Right lobe of liver (tissue), 6 donors: ENCODE results near the gene KIF3B. TPM values are rescaled to one million over a fixed set of nuclear protein-coding genes. Genes with fewer than 3 reads are reported as not detected.
A peak's percentile ranks its signal among the peaks of the same experiment; 100 is the strongest.

Source experiments
- ATAC-seq, 4 donors: fragments of 200-7000 bp; cut with Tn5 transposase; one replicate each; pipeline ENCODE4 v1.9.1; 2020; ENCODE audit warnings: mild to moderate bottlenecking in 4 of 4, moderate library complexity in 4 of 4
- DNase-seq, 3 donors: peaks; one replicate each; pipeline ENCODE4 v3.0.0-alpha.2; 2020
- H3K27ac ChIP-seq, 3 donors: fragments of 200-600 bp; one replicate each; pipeline ENCODE4 v1.8.0; 2022
- H3K27me3 ChIP-seq, 2 donors: fragments of 200-600 bp; one replicate each; pipeline ENCODE4 v1.8.0; 2022
- H3K36me3 ChIP-seq, 4 donors: fragments of 200-600 bp; sonication (generic) in 1 of 4; one replicate each; pipeline versions ENCODE4 v1.5.1 to v1.8.0; 2017 to 2022; ENCODE audit warnings: control low read depth in 1 of 4
- H3K4me1 ChIP-seq, 4 donors: fragments of 200-600 bp; sonication (generic) in 1 of 4; one replicate each; pipeline versions ENCODE4 v1.5.1 to v1.8.0; 2017 to 2022; ENCODE audit warnings: control low read depth in 1 of 4
- H3K4me3 ChIP-seq, 3 donors: fragments of 200-600 bp; one replicate each; pipeline ENCODE4 v1.8.0; 2022
- H3K9me3 ChIP-seq, 4 donors: fragments of 200-600 bp; sonication (generic) in 1 of 4; one replicate each; pipeline versions ENCODE4 v1.5.1 to v1.8.0; 2017 to 2022; ENCODE audit warnings: control low read depth in 1 of 4
- CTCF ChIP-seq, 4 donors: fragments of 200-600 bp in 3 of 4; fragments of 450-650 bp in 1 of 4; IDR thresholded peaks; one replicate each; pipeline versions ENCODE4 v1.5.1 to v1.8.0; 2016 to 2022; ENCODE audit warnings: antibody characterized with exemption in 4 of 4, mild to moderate bottlenecking in 2 of 4
- POLR2A ChIP-seq: fragments of 450-650 bp; IDR thresholded peaks from one replicate; pipeline ENCODE4 v1.6.1; 2017; ENCODE audit warnings: antibody characterized with exemption, mild to moderate bottlenecking
- WGBS: methylation state at CpG from one replicate; pipeline ENCODE4 v1.1.6; 2018; ENCODE audit warnings: low coverage, low lambda C conversion rate; ENCODE audit not compliant: insufficient coverage; ENCODE audit errors: missing lambda C conversion rate; 5-methylcytosine and 5-hydroxymethylcytosine counted together
- intact Hi-C, 2 donors: fragments of 100-400 bp; cut with DNase I; formaldehyde crosslinking; loops; one replicate each; pipeline versions ENCODE4 v1.11.2 to v1.14.1; 2022
- total RNA-seq, 6 experiments: library from RNA; depleted of rRNA in 2 of 6; stranded (reverse); fragments of >200 nt in 2 of 6; fragmentation: NEBNext Ultra II Directional in 3 of 6; extraction: Animal tissue kit (Norgen Biotek cat#: 25700) in 3 of 6; gene quantifications; one replicate each; pipeline versions ENCODE4 v1.1.0 to v1.2.4, GENCODE V29; 2016 to 2023
- donor health status: DM: no; HTN: yes; CAD: no.
- donor health status: DM: no; HTN: no; CAD: no.
- donor health status: DM: no; HTN: no; CAD: no.
- donor health status: DM: no; HTN: yes; CAD: no.
- donor health status: DM: no; HTN: yes; CAD: no.

Gene KIF3B
- total RNA-seq, 6 experiments from 2014 or later = 16.4 to 23.6 (median 20.7) TPM

DNA sequence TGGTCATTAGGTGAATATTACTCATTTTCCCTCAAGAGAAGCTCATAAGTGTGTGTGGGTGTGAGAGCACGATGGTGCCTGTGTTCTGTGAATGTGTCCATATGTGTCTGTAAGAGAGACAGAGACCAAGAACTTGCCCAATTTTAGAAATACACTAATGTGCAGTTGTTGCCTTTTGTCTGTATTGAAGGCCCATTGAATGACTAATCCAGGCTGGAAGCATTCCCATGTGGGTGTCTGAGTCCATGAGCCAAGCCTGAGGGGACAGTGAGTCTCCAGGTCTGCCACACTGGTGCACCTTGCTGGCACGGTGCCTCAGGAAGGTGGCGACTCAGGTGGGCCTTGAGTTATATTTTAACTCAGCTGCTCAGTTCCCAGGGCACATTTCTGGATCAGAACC is 55.2 kb downstream of the KIF3B start:
- no peaks in the 10 kb centered on the region for H3K9me3 ChIP-seq
- no peak overlapping the region for H3K27ac ChIP-seq
- 43% methylated on average over 1 of the region's 3 CpGs for WGBS
- TF ChIP-seq POLR2A (no peak), CTCF (IDR thresholded peaks at IDR 0.05) (no peak)
- H3K27me3 ChIP-seq = no peaks in the 10 kb centered on the region
- peak; percentile 48 to 73 (median 61) for ATAC-seq
- H3K4me1 ChIP-seq = peaks cover 0 to 13% (median 2%) of the 10 kb centered on the region in 4 donors
- DNase-seq = peak; percentile 62 to 78 (median 69)
- peaks cover 0 to 7% (median 0%) of the 10 kb centered on the region in 4 donors for H3K36me3 ChIP-seq
- intact Hi-C loops = loop anchor here in 1 of 2 donors (10.0 kb wide), 1 partner anchor 122 kb away; no protein-coding TSS in a partner anchor
- H3K4me3 ChIP-seq = no peak overlapping the region

- no peak for TF ChIP-seq CTCF (IDR thresholded peaks at IDR 0.05)
- TF ChIP-seq POLR2A = no peak
- Histone ChIP-seq H3K27ac (no peak overlapping the region), H3K36me3 (peaks cover 0 to 7% (median 0%) of the 10 kb centered on the region in 4 donors), H3K27me3 (no peaks in the 10 kb centered on the region), H3K9me3 (no peaks in the 10 kb centered on the region), H3K4me3 (no peak overlapping the region), H3K4me1 (peaks cover 0 to 13% (median 2%) of the 10 kb centered on the region in 4 donors)
- 68% methylated on average over 11 of the region's 12 CpGs for WGBS
- no peak for ATAC-seq
- no peak for DNase-seq
- intact Hi-C loops = loop anchor here in 1 of 2 donors (10.0 kb wide), 1 partner anchor 121 kb away; no protein-coding TSS in a partner anchor
Measured at GRCh38 chr20:32333181-32333987, 55.9 kb downstream of the KIF3B start.

GRCh38 chr20:32333988-32334885 is 56.8 kb downstream of the KIF3B start:
- H3K4me3 ChIP-seq = no peak overlapping the region
- TF ChIP-seq POLR2A = no peak
- no peak for TF ChIP-seq CTCF (IDR thresholded peaks at IDR 0.05)
- H3K36me3 ChIP-seq = peaks cover 0 to 7% (median 0%) of the 10 kb centered on the region in 4 donors
- WGBS = 57% methylated on average over 8 of the region's 13 CpGs
- intact Hi-C loops = loop anchor here in 1 of 2 donors (10.0 kb wide), 1 partner anchor 121 kb away; no protein-coding TSS in a partner anchor
- H3K27me3 ChIP-seq = no peaks in the 10 kb centered on the region
- peak; percentile 36 to 53 (median 42) for ATAC-seq
- H3K27ac ChIP-seq = peak overlapping the region in 2 of 3 donors; percentile 25 to 39
- peaks cover 0 to 13% (median 2%) of the 10 kb centered on the region in 4 donors for H3K4me1 ChIP-seq
- H3K9me3 ChIP-seq = no peaks in the 10 kb centered on the region
- peak in 2 of 3 donors; percentile 42 to 55 for DNase-seq

DNA sequence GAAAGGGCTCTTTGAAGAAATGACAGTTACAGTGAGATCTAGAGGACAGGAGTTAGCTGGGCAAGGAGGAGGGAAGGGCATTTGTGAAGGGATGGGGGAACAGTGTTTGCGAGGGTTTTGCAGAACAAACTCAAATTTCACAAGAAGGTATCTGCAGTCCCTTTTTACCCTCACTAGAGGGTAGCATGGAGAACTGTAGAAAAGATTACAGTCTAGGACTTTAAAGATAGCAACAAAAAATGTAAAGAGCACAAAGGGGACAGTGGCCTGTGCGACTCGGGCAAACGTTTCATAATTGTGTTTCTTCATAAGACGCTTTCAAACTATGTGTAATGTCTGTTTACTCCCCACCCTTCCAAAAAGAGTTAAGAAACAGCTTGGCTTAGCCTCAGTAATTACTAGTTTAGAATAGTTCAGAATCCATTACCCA is 59.5 kb downstream of the KIF3B start:
- DNase-seq (no peak), ATAC-seq (peak; percentile 69 to 78 (median 76))
- peak; percentile 60 to 67 (median 62) for TF ChIP-seq CTCF (IDR thresholded peaks at IDR 0.05)
- no peak for TF ChIP-seq POLR2A
- H3K36me3 ChIP-seq = peaks cover 0 to 2% (median 0%) of the 10 kb centered on the region in 4 donors
- no peaks in the 10 kb centered on the region for H3K9me3 ChIP-seq
- H3K27ac ChIP-seq = no peak overlapping the region
- no peak overlapping the region for H3K4me3 ChIP-seq
- peaks cover 0 to 10% (median 2%) of the 10 kb centered on the region in 4 donors for H3K4me1 ChIP-seq
- no peaks in the 10 kb centered on the region for H3K27me3 ChIP-seq
- intact Hi-C loops = loop anchor here in 1 of 2 donors (10.0 kb wide), 1 partner anchor 118 kb away; no protein-coding TSS in a partner anchor
- 7% methylated on average over 5 of the region's 5 CpGs for WGBS
